Peyer's patch (tissue), 4 donors: ENCODE measurements around the gene CA5A.
"Not testable (repeated sequence)": the region's sequence is repeated elsewhere in the genome, so short reads cannot be mapped to it uniquely, and the experiment has no call there.

Source experiments
- POLR2A ChIP-seq, 2 donors: fragments of 450-650 bp; IDR thresholded peaks; one replicate each; pipeline ENCODE4 v1.5.1; 2017; ENCODE audit warnings: antibody characterized with exemption in 2 of 2, mild to moderate bottlenecking in 2 of 2, moderate library complexity in 2 of 2
- TF ChIP-seq, protein P1 (sequence below), 6 experiments: fragments of 450-650 bp in 4 of 6; fragments of 200-600 bp in 2 of 6; sonication (generic) in 1 of 6; IDR thresholded peaks; one replicate each; pipeline ENCODE4 v1.5.1; 2017 to 2019; ENCODE audit warnings: antibody characterized with exemption in 6 of 6, mild to moderate bottlenecking in 3 of 6, moderate library complexity in 1 of 6

DNA sequence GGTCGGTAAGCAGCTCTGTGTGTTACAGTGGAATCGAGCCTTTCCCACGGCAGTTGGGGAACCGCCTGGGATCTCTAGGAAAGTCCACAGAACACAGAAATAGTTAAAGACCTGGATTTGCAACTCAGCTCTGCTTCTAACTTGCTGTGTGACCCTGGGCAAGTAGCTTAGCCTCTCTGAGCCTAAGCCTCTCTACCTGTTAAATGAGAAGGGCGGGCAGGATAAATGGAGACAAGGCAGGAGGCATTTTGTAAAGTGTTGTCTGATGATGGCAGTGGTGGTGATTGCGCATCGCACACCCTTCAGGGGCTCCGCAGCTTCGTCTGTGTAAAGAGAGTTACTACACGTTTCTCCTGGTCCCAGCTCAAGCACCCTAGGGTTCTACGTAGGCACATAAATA lies 28.2 kb downstream of the CA5A start:
- not testable (repeated sequence) for TF ChIP-seq POLR2A (IDR thresholded peaks at IDR 0.05)
- TF ChIP-seq, protein P1, sequence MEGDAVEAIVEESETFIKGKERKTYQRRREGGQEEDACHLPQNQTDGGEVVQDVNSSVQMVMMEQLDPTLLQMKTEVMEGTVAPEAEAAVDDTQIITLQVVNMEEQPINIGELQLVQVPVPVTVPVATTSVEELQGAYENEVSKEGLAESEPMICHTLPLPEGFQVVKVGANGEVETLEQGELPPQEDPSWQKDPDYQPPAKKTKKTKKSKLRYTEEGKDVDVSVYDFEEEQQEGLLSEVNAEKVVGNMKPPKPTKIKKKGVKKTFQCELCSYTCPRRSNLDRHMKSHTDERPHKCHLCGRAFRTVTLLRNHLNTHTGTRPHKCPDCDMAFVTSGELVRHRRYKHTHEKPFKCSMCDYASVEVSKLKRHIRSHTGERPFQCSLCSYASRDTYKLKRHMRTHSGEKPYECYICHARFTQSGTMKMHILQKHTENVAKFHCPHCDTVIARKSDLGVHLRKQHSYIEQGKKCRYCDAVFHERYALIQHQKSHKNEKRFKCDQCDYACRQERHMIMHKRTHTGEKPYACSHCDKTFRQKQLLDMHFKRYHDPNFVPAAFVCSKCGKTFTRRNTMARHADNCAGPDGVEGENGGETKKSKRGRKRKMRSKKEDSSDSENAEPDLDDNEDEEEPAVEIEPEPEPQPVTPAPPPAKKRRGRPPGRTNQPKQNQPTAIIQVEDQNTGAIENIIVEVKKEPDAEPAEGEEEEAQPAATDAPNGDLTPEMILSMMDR (IDR thresholded peaks at IDR 0.05), result not testable (repeated sequence)
